Measurements from ENCODE around the gene RPS6KA2.

RPS6KA2 gene

DNA sequence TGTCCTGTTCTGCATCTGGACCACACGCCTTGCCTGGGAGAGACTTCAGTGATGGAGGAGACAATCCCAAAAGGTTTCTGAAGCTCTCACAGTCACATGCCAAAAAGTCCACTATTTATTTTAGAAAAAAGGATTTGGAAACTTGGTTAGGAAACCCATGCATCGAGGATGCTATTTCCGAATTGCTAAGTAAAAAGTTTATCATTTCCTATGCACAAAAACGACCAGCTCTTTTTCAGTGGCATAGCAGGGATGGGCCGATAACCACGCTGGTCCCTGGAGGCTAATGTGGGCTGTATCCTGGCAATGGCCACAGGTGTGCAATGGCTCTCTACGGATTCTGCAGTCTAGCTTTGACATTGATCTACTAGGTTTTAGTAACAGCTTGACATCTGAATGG is 74.5 kb downstream of the RPS6KA2 start:
- no peak overlapping the region for H3K27ac ChIP-seq (replicated peaks)
- TF ChIP-seq POLR2AphosphoS5 (IDR thresholded peaks at IDR 0.05; ENCODE audit: low read depth): no peak
- no peak for TF ChIP-seq SPI1 (IDR thresholded peaks at IDR 0.05; ENCODE audit: borderline replicate concordance, low read depth)
- TF ChIP-seq REST (IDR thresholded peaks at IDR 0.05; ENCODE audit: insufficient replicate concordance, low read depth): no peak
- TF ChIP-seq, protein P1, sequence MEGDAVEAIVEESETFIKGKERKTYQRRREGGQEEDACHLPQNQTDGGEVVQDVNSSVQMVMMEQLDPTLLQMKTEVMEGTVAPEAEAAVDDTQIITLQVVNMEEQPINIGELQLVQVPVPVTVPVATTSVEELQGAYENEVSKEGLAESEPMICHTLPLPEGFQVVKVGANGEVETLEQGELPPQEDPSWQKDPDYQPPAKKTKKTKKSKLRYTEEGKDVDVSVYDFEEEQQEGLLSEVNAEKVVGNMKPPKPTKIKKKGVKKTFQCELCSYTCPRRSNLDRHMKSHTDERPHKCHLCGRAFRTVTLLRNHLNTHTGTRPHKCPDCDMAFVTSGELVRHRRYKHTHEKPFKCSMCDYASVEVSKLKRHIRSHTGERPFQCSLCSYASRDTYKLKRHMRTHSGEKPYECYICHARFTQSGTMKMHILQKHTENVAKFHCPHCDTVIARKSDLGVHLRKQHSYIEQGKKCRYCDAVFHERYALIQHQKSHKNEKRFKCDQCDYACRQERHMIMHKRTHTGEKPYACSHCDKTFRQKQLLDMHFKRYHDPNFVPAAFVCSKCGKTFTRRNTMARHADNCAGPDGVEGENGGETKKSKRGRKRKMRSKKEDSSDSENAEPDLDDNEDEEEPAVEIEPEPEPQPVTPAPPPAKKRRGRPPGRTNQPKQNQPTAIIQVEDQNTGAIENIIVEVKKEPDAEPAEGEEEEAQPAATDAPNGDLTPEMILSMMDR (IDR thresholded peaks at IDR 0.05; ENCODE audit: insufficient read depth, low read length): no peak
- TF ChIP-seq GABPA (IDR thresholded peaks at IDR 0.05; ENCODE audit: low read depth): no peak
- H3K27me3 ChIP-seq (ENCODE audit: insufficient read depth, poor library complexity, severe bottlenecking): no peaks in the 10 kb centered on the region
- DNase-seq (ENCODE audit: low read depth in 1 of 2, low spot score in 1 of 2): no peak
- H3K4me3 ChIP-seq (replicated peaks; ENCODE audit: insufficient read depth, low read length): no peak overlapping the region

- Histone ChIP-seq H3K4me3 (replicated peaks; ENCODE audit: insufficient read depth, low read length) (no peak overlapping the region), H3K27ac (replicated peaks) (no peak overlapping the region), H3K27me3 (ENCODE audit: insufficient read depth, poor library complexity, severe bottlenecking) (no peaks in the 10 kb centered on the region)
- no peak for TF ChIP-seq POLR2AphosphoS5 (IDR thresholded peaks at IDR 0.05; ENCODE audit: low read depth)
- TF ChIP-seq GABPA (IDR thresholded peaks at IDR 0.05; ENCODE audit: low read depth): no peak
- no peak for TF ChIP-seq SPI1 (IDR thresholded peaks at IDR 0.05; ENCODE audit: borderline replicate concordance, low read depth)
- TF ChIP-seq REST (IDR thresholded peaks at IDR 0.05; ENCODE audit: insufficient replicate concordance, low read depth): no peak
- TF ChIP-seq, protein P1 (IDR thresholded peaks at IDR 0.05; ENCODE audit: insufficient read depth, low read length): no peak
- DNase-seq (ENCODE audit: low read depth in 1 of 2, low spot score in 1 of 2): no peak
Observed at GRCh38 chr6:166551754-166552495, 75.1 kb downstream of the RPS6KA2 start.

DNA sequence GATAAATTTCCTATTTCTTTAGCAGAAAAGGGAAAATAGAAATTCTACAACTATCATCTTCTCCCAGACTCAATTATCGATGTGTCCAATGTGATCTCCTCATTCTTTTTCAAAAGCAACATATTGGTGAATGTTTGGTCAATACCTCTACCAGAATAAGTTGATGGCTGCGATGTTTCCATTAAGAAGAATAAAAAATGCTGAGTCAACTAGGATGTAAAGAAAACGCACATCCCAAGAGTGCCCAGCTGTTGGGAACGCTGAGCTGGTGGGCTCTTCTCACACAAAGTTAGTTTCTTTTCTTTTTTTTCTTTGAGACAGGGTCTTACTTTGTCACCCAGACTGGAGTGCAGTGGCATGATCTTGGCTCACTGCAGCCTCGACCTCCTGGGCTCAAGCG is 80.4 kb downstream of the RPS6KA2 start:
- DNase-seq (ENCODE audit: low read depth in 1 of 2, low spot score in 1 of 2): no peak
- Histone ChIP-seq H3K27ac (replicated peaks) (no peak overlapping the region), H3K4me3 (replicated peaks; ENCODE audit: insufficient read depth, low read length) (no peak overlapping the region), H3K27me3 (ENCODE audit: insufficient read depth, poor library complexity, severe bottlenecking) (no peaks in the 10 kb centered on the region)
- TF ChIP-seq POLR2AphosphoS5 (IDR thresholded peaks at IDR 0.05; ENCODE audit: low read depth) (no peak), REST (IDR thresholded peaks at IDR 0.05; ENCODE audit: insufficient replicate concordance, low read depth) (no peak), SPI1 (IDR thresholded peaks at IDR 0.05; ENCODE audit: borderline replicate concordance, low read depth) (no peak), GABPA (IDR thresholded peaks at IDR 0.05; ENCODE audit: low read depth) (no peak)
- TF ChIP-seq, protein P1 (IDR thresholded peaks at IDR 0.05; ENCODE audit: insufficient read depth, low read length): no peak

All from HL-60 (cell line).